ENCODE data around the gene ZNF638.

The ZNF638 gene

GRCh38 chr2:71419145-71419544 lies 87.6 kb downstream of the ZNF638 start:
- no peak overlapping the region for H3K27ac ChIP-seq (ENCODE audit: extremely low read depth, low read depth, low read length)
- H3K36me3 ChIP-seq (ENCODE audit: control insufficient read depth in 2 of 2, insufficient read depth in 1 of 2, low read length in 2 of 2), result peaks cover 19 to 24% of the 10 kb centered on the region in 2 experiments
- no peak overlapping the region for H3K4me3 ChIP-seq (ENCODE audit: low read depth, low read length)
- H3K4me1 ChIP-seq (ENCODE audit: control insufficient read depth, insufficient read depth, low read length), result peaks cover 16% of the 10 kb centered on the region
- POLR2A ChIA-PET, result no interaction called here
- TF ChIP-seq KLF10 (tag by site-specific recombination; IDR thresholded peaks at IDR 0.05) (no peak), ZBTB1 (tag by site-specific recombination; IDR thresholded peaks at IDR 0.05) (no peak), ZNF76 (tag by site-specific recombination; IDR thresholded peaks at IDR 0.05; ENCODE audit: borderline replicate concordance, low read depth) (no peak)
- H3K9me3 ChIP-seq (ENCODE audit: control insufficient read depth, insufficient read depth, low read depth, low read length), result no peaks in the 10 kb centered on the region
- CTCF ChIA-PET, result no interaction called here

DNA sequence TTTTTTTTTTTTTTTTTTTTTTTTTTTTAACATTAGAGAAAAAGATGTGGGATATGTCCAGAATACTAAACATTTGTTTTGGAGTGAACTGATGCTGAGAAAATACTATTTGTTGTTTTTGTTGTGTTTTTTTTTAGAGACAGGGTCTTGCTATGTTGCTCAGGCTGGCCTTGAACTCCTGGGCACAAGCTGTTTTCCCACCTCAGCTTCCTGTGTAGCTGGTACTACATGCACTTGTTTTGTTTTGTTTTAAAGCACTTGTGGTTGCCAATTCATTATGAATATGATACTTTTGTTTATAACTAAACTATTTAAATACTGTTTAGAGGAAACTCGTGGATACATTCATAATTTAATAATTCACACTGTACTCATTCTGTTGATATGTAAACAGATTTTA lies 88.4 kb downstream of the ZNF638 start:
- peaks cover 16% of the 10 kb centered on the region for H3K4me1 ChIP-seq (ENCODE audit: control insufficient read depth, insufficient read depth, low read length)
- TF ChIP-seq ZNF677 (tag by site-specific recombination; IDR thresholded peaks at IDR 0.05), result no peak
- TF ChIP-seq, protein P1, sequence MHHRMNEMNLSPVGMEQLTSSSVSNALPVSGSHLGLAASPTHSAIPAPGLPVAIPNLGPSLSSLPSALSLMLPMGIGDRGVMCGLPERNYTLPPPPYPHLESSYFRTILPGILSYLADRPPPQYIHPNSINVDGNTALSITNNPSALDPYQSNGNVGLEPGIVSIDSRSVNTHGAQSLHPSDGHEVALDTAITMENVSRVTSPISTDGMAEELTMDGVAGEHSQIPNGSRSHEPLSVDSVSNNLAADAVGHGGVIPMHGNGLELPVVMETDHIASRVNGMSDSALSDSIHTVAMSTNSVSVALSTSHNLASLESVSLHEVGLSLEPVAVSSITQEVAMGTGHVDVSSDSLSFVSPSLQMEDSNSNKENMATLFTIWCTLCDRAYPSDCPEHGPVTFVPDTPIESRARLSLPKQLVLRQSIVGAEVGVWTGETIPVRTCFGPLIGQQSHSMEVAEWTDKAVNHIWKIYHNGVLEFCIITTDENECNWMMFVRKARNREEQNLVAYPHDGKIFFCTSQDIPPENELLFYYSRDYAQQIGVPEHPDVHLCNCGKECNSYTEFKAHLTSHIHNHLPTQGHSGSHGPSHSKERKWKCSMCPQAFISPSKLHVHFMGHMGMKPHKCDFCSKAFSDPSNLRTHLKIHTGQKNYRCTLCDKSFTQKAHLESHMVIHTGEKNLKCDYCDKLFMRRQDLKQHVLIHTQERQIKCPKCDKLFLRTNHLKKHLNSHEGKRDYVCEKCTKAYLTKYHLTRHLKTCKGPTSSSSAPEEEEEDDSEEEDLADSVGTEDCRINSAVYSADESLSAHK (tag by site-specific recombination; IDR thresholded peaks at IDR 0.05), result no peak
- peaks cover 27 to 32% of the 10 kb centered on the region in 2 experiments for H3K36me3 ChIP-seq (ENCODE audit: control insufficient read depth in 2 of 2, insufficient read depth in 1 of 2, low read length in 2 of 2)
- no peak overlapping the region for H3K27ac ChIP-seq (ENCODE audit: extremely low read depth, low read depth, low read length)
- no peak overlapping the region for H3K4me3 ChIP-seq (ENCODE audit: low read depth, low read length)
- no peaks in the 10 kb centered on the region for H3K9me3 ChIP-seq (ENCODE audit: control insufficient read depth, insufficient read depth, low read depth, low read length)
- CTCF ChIA-PET, result no interaction called here
- POLR2A ChIA-PET, result no interaction called here

DNA sequence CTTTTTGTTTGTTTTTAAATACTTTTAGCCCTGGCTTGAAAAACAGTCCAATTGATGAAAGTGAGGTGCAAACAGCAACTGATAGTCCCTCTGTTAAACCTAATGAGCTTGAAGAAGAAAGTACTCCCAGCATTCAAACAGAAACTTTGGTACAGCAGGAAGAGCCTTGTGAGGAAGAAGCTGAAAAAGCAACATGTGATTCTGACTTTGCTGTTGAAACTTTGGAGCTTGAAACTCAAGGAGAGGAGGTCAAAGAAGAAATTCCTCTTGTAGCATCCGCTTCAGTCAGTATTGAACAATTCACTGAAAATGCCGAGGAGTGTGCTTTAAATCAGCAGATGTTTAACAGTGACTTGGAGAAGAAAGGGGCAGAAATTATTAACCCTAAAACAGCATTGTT lies 91.2 kb downstream of the ZNF638 start:
- Histone ChIP-seq H3K36me3 (ENCODE audit: control insufficient read depth in 2 of 2, insufficient read depth in 1 of 2, low read length in 2 of 2) (peaks cover 48 to 57% of the 10 kb centered on the region in 2 experiments), H3K27ac (ENCODE audit: extremely low read depth, low read depth, low read length) (no peak overlapping the region), H3K4me1 (ENCODE audit: control insufficient read depth, insufficient read depth, low read length) (peaks cover 14% of the 10 kb centered on the region), H3K9me3 (ENCODE audit: control insufficient read depth, insufficient read depth, low read depth, low read length) (no peaks in the 10 kb centered on the region), H3K4me3 (ENCODE audit: low read depth, low read length) (no peak overlapping the region)
- ChIA-PET POLR2A (no interaction called here), CTCF (no interaction called here)
- TF ChIP-seq ZNF488 (tag by site-specific recombination; IDR thresholded peaks at IDR 0.05) (no peak), ZNF311 (tag by site-specific recombination; IDR thresholded peaks at IDR 0.05; ENCODE audit: borderline replicate concordance) (no peak), ZNF654 (tag by site-specific recombination; IDR thresholded peaks at IDR 0.05; ENCODE audit: low read depth) (no peak), REPIN1 (tag by site-specific recombination; IDR thresholded peaks at IDR 0.05; ENCODE audit: low read depth) (no peak), ZNF530 (tag by site-specific recombination; IDR thresholded peaks at IDR 0.05; ENCODE audit: low read depth) (no peak)
- TF ChIP-seq, protein P1 (tag by site-specific recombination; IDR thresholded peaks at IDR 0.05), result no peak

- Histone ChIP-seq H3K9me3 (ENCODE audit: control insufficient read depth, insufficient read depth, low read depth, low read length) (no peaks in the 10 kb centered on the region), H3K4me3 (ENCODE audit: low read depth, low read length) (no peak overlapping the region), H3K27ac (ENCODE audit: extremely low read depth, low read depth, low read length) (no peak overlapping the region), H3K4me1 (ENCODE audit: control insufficient read depth, insufficient read depth, low read length) (peaks cover 5% of the 10 kb centered on the region), H3K36me3 (ENCODE audit: control insufficient read depth in 2 of 2, insufficient read depth in 1 of 2, low read length in 2 of 2) (peaks cover 57 to 61% of the 10 kb centered on the region in 2 experiments)
- CTCF ChIA-PET, result interaction anchor here (0.7 to 1.6 kb wide), 2 partner anchors 87 to 1180 kb away, joined by 4 to 6 read pairs; no protein-coding TSS in a partner anchor
- POLR2A ChIA-PET, result no interaction called here
- TF ChIP-seq ZNF645 (tag by site-specific recombination; IDR thresholded peaks at IDR 0.05), result no peak
- no peak for TF ChIP-seq EGR2 (tag by site-specific recombination; IDR thresholded peaks at IDR 0.05; ENCODE audit: low read depth)
- no peak for TF ChIP-seq ZNF221 (tag by site-specific recombination; IDR thresholded peaks at IDR 0.05; ENCODE audit: borderline replicate concordance)
- no peak for TF ChIP-seq KLF8 (tag by site-specific recombination; IDR thresholded peaks at IDR 0.05)
- no peak for TF ChIP-seq ZBTB21 (tag by site-specific recombination; IDR thresholded peaks at IDR 0.05)
- TF ChIP-seq, protein P2, sequence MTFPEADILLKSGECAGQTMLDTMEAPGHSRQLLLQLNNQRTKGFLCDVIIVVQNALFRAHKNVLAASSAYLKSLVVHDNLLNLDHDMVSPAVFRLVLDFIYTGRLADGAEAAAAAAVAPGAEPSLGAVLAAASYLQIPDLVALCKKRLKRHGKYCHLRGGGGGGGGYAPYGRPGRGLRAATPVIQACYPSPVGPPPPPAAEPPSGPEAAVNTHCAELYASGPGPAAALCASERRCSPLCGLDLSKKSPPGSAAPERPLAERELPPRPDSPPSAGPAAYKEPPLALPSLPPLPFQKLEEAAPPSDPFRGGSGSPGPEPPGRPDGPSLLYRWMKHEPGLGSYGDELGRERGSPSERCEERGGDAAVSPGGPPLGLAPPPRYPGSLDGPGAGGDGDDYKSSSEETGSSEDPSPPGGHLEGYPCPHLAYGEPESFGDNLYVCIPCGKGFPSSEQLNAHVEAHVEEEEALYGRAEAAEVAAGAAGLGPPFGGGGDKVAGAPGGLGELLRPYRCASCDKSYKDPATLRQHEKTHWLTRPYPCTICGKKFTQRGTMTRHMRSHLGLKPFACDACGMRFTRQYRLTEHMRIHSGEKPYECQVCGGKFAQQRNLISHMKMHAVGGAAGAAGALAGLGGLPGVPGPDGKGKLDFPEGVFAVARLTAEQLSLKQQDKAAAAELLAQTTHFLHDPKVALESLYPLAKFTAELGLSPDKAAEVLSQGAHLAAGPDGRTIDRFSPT (tag by site-specific recombination; IDR thresholded peaks at IDR 0.05), result no peak
- TF ChIP-seq ZNF548 (tag by site-specific recombination; IDR thresholded peaks at IDR 0.05), result no peak
- TF ChIP-seq SP7 (tag by site-specific recombination; IDR thresholded peaks at IDR 0.05), result no peak
- TF ChIP-seq HOXC10 (CRISPR knock-in tag; IDR thresholded peaks at IDR 0.05), result no peak
These were observed 92.3 kb downstream of the ZNF638 start for GRCh38 chr2:71423817-71424420.
